ENCODE measurements around the gene PIK3R1.
A peak's percentile ranks its signal among the peaks of the same experiment; 100 is the strongest.
"Not testable (repeated sequence)": the region's sequence is repeated elsewhere in the genome, so short reads cannot be mapped to it uniquely, and the experiment has no call there.

Gene PIK3R1

GRCh38 chr5:68227532-68228160, 12.1 kb downstream of the PIK3R1 start:
- DNase-seq, result no peak

DNA sequence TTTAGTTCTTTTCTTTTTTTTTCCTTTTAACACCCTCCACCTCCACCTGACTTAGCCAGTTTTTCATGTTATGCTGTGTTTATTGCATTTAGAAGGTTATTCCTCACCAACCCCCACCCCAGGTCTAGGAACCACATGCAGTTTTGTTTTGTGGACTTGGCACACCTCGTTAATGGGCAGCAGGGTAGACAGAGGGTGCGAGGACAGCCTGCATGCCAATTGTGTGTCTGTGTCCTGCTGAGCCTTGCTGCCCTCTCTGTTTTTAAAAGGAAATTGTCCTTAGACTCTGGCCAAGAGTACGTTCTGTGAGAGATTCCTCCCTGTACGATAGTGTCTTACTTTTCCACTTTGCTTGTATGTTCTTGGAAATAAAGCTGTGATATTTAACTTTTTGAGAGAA, 13.9 kb downstream of the PIK3R1 start:
- no peak for DNase-seq

DNA sequence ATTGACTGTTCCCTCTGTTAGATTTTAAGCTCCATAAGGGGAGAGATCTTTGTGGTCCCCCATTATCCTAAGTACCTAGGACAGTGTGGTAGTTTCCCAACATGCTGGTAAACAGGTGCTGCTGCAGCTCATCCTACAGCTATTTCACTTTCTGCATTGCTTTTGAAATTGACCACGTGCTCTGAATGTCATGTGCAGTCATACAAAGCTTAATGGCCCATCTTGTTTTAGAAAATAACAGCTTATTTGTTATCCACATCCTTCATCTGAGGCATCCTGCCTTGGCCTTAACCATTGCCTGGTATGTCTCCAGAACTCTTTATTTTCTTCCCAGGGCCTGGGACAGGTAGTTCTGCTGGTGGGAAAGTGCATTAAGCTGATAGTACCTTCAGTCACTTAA, 14.7 kb downstream of the PIK3R1 start:
- DNase-seq, result no peak

GRCh38 chr5:68231414-68232076, 16.0 kb downstream of the PIK3R1 start:
- DNase-seq, result no peak

GRCh38 chr5:68232277-68232676, 16.7 kb downstream of the PIK3R1 start:
- no peak for DNase-seq

DNA sequence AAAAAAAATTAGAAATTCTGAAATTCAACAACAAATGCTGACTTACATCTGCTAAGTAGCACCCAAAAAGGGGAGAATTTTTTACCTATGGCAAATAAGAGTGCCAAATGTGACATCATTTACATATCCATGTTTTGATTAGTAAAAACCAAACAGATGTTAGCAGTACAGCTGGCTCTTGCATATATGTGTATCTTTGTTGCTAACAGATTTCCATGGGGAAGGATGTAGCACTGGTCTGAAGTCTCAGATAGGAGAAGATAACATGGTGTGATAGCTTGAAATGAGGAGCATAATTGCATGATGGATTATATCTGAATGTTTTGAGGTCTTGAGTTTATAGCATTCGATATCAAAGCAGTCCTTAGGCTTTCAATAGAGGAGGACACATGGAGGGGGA, 17.5 kb downstream of the PIK3R1 start:
- DNase-seq, result no peak

DNA sequence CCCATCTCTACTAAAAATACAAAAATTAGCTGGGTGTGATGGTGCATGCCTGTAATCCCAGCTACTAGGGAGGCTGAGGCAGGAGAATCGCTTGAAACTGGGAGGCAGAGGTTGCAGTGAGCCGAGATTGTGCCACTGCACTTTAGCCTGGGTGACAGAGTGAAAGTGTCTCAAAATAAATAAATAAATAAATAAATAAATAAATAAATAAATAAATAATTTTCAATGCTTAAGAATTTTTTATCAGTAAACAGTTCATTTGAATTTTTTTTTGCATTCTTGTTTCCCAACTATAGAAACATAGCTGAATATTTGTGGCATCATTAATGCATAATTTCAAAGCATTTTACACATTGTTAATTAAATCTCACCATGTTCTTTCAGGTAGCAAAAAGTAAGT, 19.7 kb downstream of the PIK3R1 start:
- not testable (repeated sequence) for DNase-seq

DNA sequence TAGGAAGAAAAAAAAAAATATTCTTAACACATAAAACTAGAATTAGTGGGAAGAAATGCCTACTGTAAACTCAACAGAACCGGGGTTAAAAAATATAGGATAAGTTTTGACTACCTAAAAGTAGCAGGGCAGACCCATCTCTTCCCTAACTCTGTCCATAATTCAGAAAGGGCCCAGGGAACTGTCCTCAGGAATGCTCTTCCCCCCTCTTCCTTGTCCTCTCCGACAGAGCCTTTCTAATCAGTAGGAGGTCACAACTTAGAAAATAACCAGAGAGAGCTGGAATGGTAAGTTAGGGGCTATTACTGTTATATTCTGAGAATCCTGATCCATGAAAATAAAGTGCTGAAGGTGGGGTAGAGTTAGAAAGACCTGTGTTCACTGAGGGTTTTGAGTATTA, 22.2 kb downstream of the PIK3R1 start:
- no peak for DNase-seq

- DNase-seq, result peak; percentile 79
Measured at GRCh38 chr5:68239487-68239886, 23.9 kb downstream of the PIK3R1 start.

DNA sequence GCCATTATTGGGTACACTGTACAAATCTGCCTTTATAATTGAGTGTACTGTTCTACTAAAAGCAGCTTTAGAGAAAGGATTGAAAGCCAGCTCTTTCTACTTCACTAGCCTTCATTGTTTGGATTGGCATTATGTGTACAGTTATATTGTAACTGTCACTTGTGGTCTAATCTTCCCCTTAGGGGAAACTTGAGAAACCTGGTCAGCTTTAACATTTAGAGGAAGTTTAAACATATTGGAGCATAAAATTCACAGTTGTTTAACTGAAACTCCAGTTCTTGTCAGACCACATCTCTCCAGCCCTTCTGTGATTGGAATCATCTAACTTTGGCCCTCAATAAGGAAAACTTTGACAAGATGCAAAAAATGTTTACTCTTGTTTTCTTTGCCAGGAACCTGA, 24.6 kb downstream of the PIK3R1 start:
- no peak for DNase-seq

DNA sequence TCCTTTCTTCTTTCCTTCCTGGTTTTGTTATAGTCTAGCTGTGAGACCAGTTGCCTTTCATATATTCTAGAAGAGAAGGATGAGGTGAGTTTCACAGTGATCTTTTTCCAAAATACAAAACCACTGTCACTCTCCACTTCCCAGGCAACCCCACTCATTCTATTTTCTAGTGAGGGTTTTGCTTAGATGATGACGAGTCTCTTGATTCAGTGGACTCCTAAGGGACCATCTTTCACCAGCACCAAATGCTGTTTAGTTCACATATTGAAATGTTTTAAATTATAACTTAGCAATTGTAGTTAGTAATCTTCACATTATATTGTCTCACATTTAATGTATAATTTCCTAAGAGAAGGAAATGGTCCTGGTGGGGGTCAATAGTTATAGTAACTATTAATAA, 25.2 kb downstream of the PIK3R1 start:
- no peak for DNase-seq

DNA sequence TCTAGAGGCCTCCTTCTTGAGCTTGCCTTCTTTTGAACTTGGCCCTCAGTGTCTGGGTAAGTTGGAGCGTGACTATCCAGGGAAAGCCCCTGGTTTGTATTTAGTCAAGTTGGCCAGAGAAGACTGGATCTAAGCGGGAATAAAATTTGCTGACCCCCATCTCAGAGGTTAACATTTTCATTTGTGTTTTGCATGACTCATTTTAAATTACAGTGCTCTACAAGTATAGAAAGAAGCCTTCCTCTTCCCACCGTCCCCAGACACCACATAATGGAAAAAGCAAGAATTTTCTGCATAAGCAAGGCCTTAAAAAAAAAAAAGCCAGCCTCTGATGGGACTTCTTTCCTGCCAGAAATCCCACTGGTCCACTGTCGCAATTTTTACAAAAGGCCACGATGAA, 27.2 kb downstream of the PIK3R1 start:
- no peak for DNase-seq

GRCh38 chr5:68243251-68243650, 27.7 kb downstream of the PIK3R1 start:
- no peak for DNase-seq

GRCh38 chr5:68243681-68244080, 28.1 kb downstream of the PIK3R1 start:
- DNase-seq, result no peak

- no peak for DNase-seq
Measured at GRCh38 chr5:68245319-68245718, 29.8 kb downstream of the PIK3R1 start.

- no peak for DNase-seq
Measured at GRCh38 chr5:68246802-68247201, 31.2 kb downstream of the PIK3R1 start.

- no peak for DNase-seq
Measured at GRCh38 chr5:68247627-68248026, 32.1 kb downstream of the PIK3R1 start.

GRCh38 chr5:68248896-68249295, 33.3 kb downstream of the PIK3R1 start:
- no peak for DNase-seq

DNA sequence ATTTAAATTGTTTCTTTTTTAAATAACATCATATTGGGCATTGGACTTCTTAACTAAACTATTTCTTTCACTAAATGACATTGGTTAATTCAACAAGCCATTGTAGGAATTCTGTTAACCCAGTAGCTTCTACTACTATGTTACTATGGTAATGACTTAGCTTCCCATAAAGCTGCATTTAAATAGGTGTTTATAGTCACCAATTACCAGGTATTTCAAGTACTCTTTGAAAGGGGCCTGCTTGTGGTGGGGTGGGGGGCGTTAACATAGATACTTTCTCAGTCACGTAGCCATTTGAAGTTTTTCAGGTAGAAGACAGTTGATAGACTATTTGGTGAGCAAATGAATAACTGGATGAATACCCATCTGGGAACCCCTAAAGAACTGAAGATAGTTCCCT, 34.0 kb downstream of the PIK3R1 start:
- DNase-seq, result no peak

- DNase-seq, result no peak
Measured at GRCh38 chr5:68250661-68251298, 35.2 kb downstream of the PIK3R1 start.

- peak; percentile 72 for DNase-seq
Measured at GRCh38 chr5:68251386-68251785, 35.8 kb downstream of the PIK3R1 start.

GRCh38 chr5:68251804-68252522, 36.4 kb downstream of the PIK3R1 start:
- no peak for DNase-seq

DNA sequence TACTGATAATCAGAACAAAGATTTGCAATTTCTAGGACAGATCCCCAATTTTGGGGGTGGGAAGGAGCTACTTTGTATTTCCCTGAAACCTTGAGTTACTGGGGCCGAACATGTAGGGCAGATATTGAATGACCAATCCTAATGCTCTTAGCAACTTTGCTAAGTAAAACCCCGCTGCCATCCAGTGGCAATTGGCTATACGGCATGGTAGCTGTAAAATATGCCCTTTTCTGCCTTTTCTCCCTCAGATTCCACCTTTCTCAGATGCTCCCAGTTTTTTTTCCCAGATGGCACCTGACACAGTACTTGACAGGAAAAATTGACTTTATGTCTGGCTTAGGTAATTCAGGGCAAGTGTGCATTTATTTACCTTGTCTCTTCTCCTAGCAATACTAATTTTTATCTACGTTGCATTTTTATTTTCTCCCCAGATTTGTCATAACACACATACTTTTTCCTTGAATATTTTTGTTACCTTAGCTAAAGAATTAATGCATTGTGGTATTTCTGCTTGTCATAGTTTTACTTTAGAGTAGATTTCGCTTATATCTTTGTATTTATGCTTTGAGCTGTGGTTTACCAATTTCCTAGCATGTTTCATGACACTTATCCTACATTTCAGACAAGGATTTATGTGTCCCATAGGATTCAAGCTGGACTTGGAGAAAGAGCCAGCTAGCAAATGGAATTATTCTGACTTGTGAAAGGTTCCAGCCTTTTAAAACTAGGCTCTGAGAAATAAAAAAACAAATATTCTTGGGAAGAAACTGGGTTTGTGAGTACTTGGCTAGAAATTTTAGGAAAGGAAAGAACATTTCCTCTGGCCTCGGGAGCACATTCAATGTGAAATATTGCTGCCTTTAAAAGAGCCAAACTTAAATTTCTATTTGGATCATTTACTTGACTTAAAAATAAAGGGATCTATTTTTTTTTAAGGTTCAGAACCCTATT, 37.4 kb downstream of the PIK3R1 start:
- DNase-seq, result peak; percentile 49

Measured in activated naive CD4-positive, alpha-beta T cell treated with anti-CD3 and anti-CD28 coated beads, Interleukin-2, amount 50 U/mL, for 16 hours (primary cell).